ENCODE data around the gene DSN1. TPM values are rescaled to one million over a fixed set of nuclear protein-coding genes. Genes with fewer than 3 reads are reported as not detected.

DSN1 gene
- total and polyA plus RNA-seq, 2 of the 8 experiments (the other 6 are each of a cell fraction or from before 2014, with no cell fraction given): 12.0 to 26.2 TPM

GRCh38 chr20:36770680-36771079, 2.9 kb downstream of the DSN1 start (continued):
- no peak for TF ChIP-seq TAF1 (IDR thresholded peaks at IDR 0.05; ENCODE audit: low read depth, low read length)
- TF ChIP-seq RBBP5 (IDR thresholded peaks at IDR 0.05; ENCODE audit: borderline replicate concordance, low read depth, low read length): no peak
- TF ChIP-seq SIN3A (conservative IDR thresholded peaks at IDR 0.05 in 1 of 2, IDR thresholded peaks at IDR 0.05 in 1 of 2; ENCODE audit: low read depth in 1 of 2, low read length in 2 of 2): no peak
- TF ChIP-seq KDM4A (IDR thresholded peaks at IDR 0.05; ENCODE audit: low read depth, low read length, severe bottlenecking): no peak
- no peak for TF ChIP-seq RFX5 (IDR thresholded peaks at IDR 0.05; ENCODE audit: borderline replicate concordance, low read depth, low read length)
- no peak for TF ChIP-seq EZH2 (IDR thresholded peaks at IDR 0.05; ENCODE audit: low read depth, low read length, severe bottlenecking)
- TF ChIP-seq GTF2F1 (IDR thresholded peaks at IDR 0.05; ENCODE audit: borderline replicate concordance, low read depth, low read length): no peak
- TF ChIP-seq TEAD4 (IDR thresholded peaks at IDR 0.05; ENCODE audit: low read depth, low read length): no peak
- no peak for TF ChIP-seq RNF2 (IDR thresholded peaks at IDR 0.05; ENCODE audit: borderline replicate concordance, low read depth, low read length, missing control alignments, poor library complexity, severe bottlenecking)
- no peak for TF ChIP-seq SUZ12 (IDR thresholded peaks at IDR 0.05; ENCODE audit: low read length)

Measured in H1 (cell line).